ENCODE data around the gene HTD2.

DNA sequence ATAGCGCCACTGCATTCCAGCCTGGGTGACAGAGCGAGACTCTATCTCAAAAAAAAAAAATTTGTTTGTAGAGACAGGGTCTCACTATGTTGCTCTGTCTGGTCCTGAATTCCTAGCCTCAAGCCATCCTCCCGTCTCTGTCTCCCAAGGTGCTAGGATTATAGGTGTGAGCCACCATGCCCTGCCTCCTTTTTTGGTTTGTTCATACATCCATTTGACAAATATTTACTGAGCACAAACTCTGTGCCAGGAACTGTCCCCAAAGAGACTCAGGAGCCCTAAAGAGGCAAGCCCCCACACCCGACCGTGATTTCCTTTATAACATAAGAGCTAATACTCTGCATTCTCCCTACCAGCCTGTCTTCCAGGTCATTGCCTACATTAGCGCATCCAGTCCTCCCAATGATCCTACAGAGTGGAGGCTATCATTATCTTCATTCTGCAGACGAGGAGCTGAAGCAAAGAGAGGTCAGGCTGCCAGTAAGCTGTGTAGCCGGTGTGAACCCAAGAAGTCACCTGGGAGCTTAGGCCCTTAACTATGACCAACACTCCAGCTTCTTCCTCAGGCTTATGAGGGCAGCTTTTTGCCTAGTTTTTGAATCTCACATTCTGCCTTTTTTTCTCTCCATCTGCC lies 20.1 kb downstream of the HTD2 start:
- TF ChIP-seq, protein P1, sequence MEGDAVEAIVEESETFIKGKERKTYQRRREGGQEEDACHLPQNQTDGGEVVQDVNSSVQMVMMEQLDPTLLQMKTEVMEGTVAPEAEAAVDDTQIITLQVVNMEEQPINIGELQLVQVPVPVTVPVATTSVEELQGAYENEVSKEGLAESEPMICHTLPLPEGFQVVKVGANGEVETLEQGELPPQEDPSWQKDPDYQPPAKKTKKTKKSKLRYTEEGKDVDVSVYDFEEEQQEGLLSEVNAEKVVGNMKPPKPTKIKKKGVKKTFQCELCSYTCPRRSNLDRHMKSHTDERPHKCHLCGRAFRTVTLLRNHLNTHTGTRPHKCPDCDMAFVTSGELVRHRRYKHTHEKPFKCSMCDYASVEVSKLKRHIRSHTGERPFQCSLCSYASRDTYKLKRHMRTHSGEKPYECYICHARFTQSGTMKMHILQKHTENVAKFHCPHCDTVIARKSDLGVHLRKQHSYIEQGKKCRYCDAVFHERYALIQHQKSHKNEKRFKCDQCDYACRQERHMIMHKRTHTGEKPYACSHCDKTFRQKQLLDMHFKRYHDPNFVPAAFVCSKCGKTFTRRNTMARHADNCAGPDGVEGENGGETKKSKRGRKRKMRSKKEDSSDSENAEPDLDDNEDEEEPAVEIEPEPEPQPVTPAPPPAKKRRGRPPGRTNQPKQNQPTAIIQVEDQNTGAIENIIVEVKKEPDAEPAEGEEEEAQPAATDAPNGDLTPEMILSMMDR (IDR thresholded peaks at IDR 0.05 in 4 of 5, conservative IDR thresholded peaks at IDR 0.05 in 1 of 5), result no peak
- no peak for TF ChIP-seq POLR2A (IDR thresholded peaks at IDR 0.05)

Measured in gastrocnemius medialis (tissue), 4 donors.